SK-N-SH (cell line): ENCODE data around the gene ABCC3. TPM values are rescaled to one million over a fixed set of nuclear protein-coding genes. Genes with fewer than 3 reads are reported as not detected.

Experiments
- CTCF ChIA-PET: fragments of 300-600, 350-600 bp; formaldehyde crosslinking; extraction: SDS; loops from one replicate; lab custom pipeline; 2021; lab: Yijun Ruan, JAX
- POLR2A ChIA-PET: fragments of 350-600 bp; sonication (Branson Sonifier 250); formaldehyde crosslinking; extraction: SDS; loops from one replicate; lab custom pipeline; 2020; ENCODE audit warnings: antibody characterized with exemption, inconsistent platforms; lab: Yijun Ruan, JAX
- DNase-seq: peaks from one replicate; pipeline ENCODE4 v3.0.0; 2012
- H2AFZ ChIP-seq: fragments of 200-600 bp; sonication (generic); 2 replicates; pipeline ENCODE4 v1.8.1; 2016; ENCODE audit warnings: antibody characterized with exemption, mild to moderate bottlenecking, low read depth
- H3F3A ChIP-seq: fragments of 200-600 bp; sonication (generic); replicated peaks from 2 replicates; pipeline ENCODE3; 2016; ENCODE audit warnings: antibody characterized with exemption, mild to moderate bottlenecking; ENCODE audit not compliant: insufficient read depth
- H3K27ac ChIP-seq, 2 experiments: fragments of 200-500 bp in 1 of 2; fragments of 200-600 bp in 1 of 2; sonication (Bioruptor generic) in 1 of 2; sonication (generic), shearing (Covaris generic) in 1 of 2; 2 replicates each; pipeline versions ENCODE4 v1.5.1 to v1.6.1; 2014 to 2016; ENCODE audit warnings: low read depth in 2 of 2, inconsistent platforms in 1 of 2, low read length in 1 of 2, mild to moderate bottlenecking in 1 of 2, mixed read lengths in 1 of 2
- H3K27me3 ChIP-seq: fragments of 200-600 bp; sonication (generic), shearing (Covaris generic); 2 replicates; pipeline ENCODE4 v1.6.1; 2016; ENCODE audit warnings: mixed run types; ENCODE audit not compliant: insufficient read depth
- H3K36me3 ChIP-seq, 2 experiments: fragments of 200-500 bp in 1 of 2; fragments of 200-600 bp in 1 of 2; sonication (Bioruptor generic) in 1 of 2; sonication (generic) in 1 of 2; replicated peaks in 1 of 2; 2 replicates each; pipeline versions ENCODE3 to v1.5.1; 2014 to 2016; ENCODE audit warnings: low read length in 1 of 2, mild to moderate bottlenecking in 1 of 2; ENCODE audit not compliant: insufficient read depth in 2 of 2, control insufficient read depth in 1 of 2
- H3K4me1 ChIP-seq, 2 experiments: fragments of 200-500 bp in 1 of 2; fragments of 200-600 bp in 1 of 2; sonication (Bioruptor generic) in 1 of 2; sonication (generic), shearing (Covaris generic) in 1 of 2; 2 replicates each; pipeline versions ENCODE4 v1.5.1 to v1.6.1; 2014 to 2016; ENCODE audit warnings: low read depth in 1 of 2, low read length in 1 of 2, mixed run types in 1 of 2; ENCODE audit not compliant: insufficient read depth in 2 of 2, control insufficient read depth in 1 of 2
- H3K4me2 ChIP-seq: fragments of 200-600 bp; sonication (generic), shearing (Covaris generic); 2 replicates; pipeline ENCODE4 v1.6.1; 2017; ENCODE audit warnings: mixed run types
- H3K4me3 ChIP-seq, 2 experiments: fragments of 200-500 bp in 1 of 2; fragments of 200-600 bp in 1 of 2; sonication (Bioruptor generic) in 1 of 2; sonication (generic), shearing (Covaris generic) in 1 of 2; 2 replicates each; pipeline versions ENCODE4 v1.5.1 to v1.8.1; 2014 to 2016; ENCODE audit warnings: low read depth in 2 of 2, inconsistent platforms in 1 of 2, low read length in 1 of 2, mild to moderate bottlenecking in 1 of 2, mixed read lengths in 1 of 2, moderate library complexity in 1 of 2
- H3K79me2 ChIP-seq: fragments of 200-600 bp; sonication (generic); 2 replicates; pipeline ENCODE4 v1.8.1; 2017; ENCODE audit warnings: mild to moderate bottlenecking; ENCODE audit not compliant: insufficient read depth
- H3K9ac ChIP-seq: fragments of 200-600 bp; sonication (generic); 2 replicates; pipeline ENCODE4 v1.6.1; 2017; ENCODE audit warnings: mixed run types
- H3K9me2 ChIP-seq: fragments of 200-600 bp; sonication (generic); 2 replicates; pipeline ENCODE4 v1.6.1; 2017; ENCODE audit warnings: mixed run types
- H3K9me3 ChIP-seq: fragments of 200-600 bp; sonication (generic); 2 replicates; pipeline ENCODE4 v1.6.1; 2017; ENCODE audit warnings: mixed run types, mild to moderate bottlenecking, moderate library complexity
- H4K20me1 ChIP-seq: fragments of 200-600 bp; sonication (generic); 2 replicates; pipeline ENCODE4 v1.6.1; 2017; ENCODE audit warnings: mild to moderate bottlenecking, mixed run types; ENCODE audit not compliant: insufficient read depth
- CHD2 ChIP-seq: fragments of 150-350 bp; IDR thresholded peaks from 2 replicates; pipeline ENCODE4 v1.6.1; 2018; ENCODE audit warnings: low read length; ENCODE audit not compliant: partially characterized antibody
- ELF1 ChIP-seq: IDR thresholded peaks from 2 replicates; pipeline ENCODE4 v1.4.0; 2012
- FOSL2 ChIP-seq: IDR thresholded peaks from 2 replicates; pipeline ENCODE4 v1.4.0; 2012; ENCODE audit warnings: low read depth, mild to moderate bottlenecking, moderate library complexity, borderline replicate concordance
- FOXM1 ChIP-seq: IDR thresholded peaks from 2 replicates; pipeline ENCODE4 v1.4.0; 2012; ENCODE audit warnings: low read depth, mild to moderate bottlenecking
- GABPA ChIP-seq: IDR thresholded peaks from 2 replicates; pipeline ENCODE4 v1.4.0; 2012; ENCODE audit warnings: low read depth, mild to moderate bottlenecking
- RAD21 ChIP-seq: IDR thresholded peaks from 2 replicates; pipeline ENCODE4 v1.6.1; 2012; ENCODE audit warnings: mild to moderate bottlenecking, low read length
- RFX5 ChIP-seq: IDR thresholded peaks from 2 replicates; pipeline ENCODE4 v1.6.1; 2012; ENCODE audit warnings: mild to moderate bottlenecking, improper control_type of control experiment, low read length
- RXRA ChIP-seq: IDR thresholded peaks from 2 replicates; pipeline ENCODE4 v1.4.0; 2012; ENCODE audit warnings: low read depth, mild to moderate bottlenecking, borderline replicate concordance
- TAF1 ChIP-seq: IDR thresholded peaks from 2 replicates; pipeline ENCODE4 v1.6.1; 2012; ENCODE audit warnings: low read depth, mild to moderate bottlenecking, low read length, moderate library complexity, borderline replicate concordance
- WGBS: methylation state at CpG from one replicate; pipeline ENCODE4 v1.1.6; 2017; ENCODE audit warnings: low lambda C conversion rate; 5-methylcytosine and 5-hydroxymethylcytosine counted together
- polyA plus RNA-seq, 3 experiments: library from polyadenylated mRNA; depleted of rRNA; stranded (reverse); fragments of >200 nt; gene quantifications; 2 replicates each; pipeline ENCODE4 v1.2.3, GENCODE V29; 2012
- TF ChIP-seq, protein P1 (sequence below): fragments of 150-350 bp; IDR thresholded peaks from 2 replicates; pipeline ENCODE4 v1.6.1; 2016; ENCODE audit warnings: mild to moderate bottlenecking, low read depth, low read length
- TF ChIP-seq, protein P2 (sequence below): fragments of 200-600 bp; sonication (generic); IDR thresholded peaks from 2 replicates; pipeline ENCODE4 v1.6.1; 2017; ENCODE audit warnings: antibody characterized with exemption, mild to moderate bottlenecking, moderate library complexity
- TF ChIP-seq, protein P3 (sequence below): IDR thresholded peaks from 2 replicates; pipeline ENCODE4; 2012
- TF ChIP-seq, protein P4 (sequence below): IDR thresholded peaks from 2 replicates; pipeline ENCODE4 v1.4.0; 2012; ENCODE audit warnings: low read depth
- TF ChIP-seq, protein P5 (sequence below): IDR thresholded peaks from 2 replicates; pipeline ENCODE4 v1.4.0; 2012; ENCODE audit warnings: low read depth, borderline replicate concordance
- TF ChIP-seq, protein P6 (sequence below): fragments of 150-350 bp; IDR thresholded peaks from 2 replicates; pipeline ENCODE4 v1.6.1; 2017; ENCODE audit warnings: antibody characterized with exemption, low read length, low read depth, borderline replicate concordance

The ABCC3 gene
- polyA plus RNA-seq, 1 of the 3 experiments (the other 2 are of a cell fraction), result 185 TPM

DNA sequence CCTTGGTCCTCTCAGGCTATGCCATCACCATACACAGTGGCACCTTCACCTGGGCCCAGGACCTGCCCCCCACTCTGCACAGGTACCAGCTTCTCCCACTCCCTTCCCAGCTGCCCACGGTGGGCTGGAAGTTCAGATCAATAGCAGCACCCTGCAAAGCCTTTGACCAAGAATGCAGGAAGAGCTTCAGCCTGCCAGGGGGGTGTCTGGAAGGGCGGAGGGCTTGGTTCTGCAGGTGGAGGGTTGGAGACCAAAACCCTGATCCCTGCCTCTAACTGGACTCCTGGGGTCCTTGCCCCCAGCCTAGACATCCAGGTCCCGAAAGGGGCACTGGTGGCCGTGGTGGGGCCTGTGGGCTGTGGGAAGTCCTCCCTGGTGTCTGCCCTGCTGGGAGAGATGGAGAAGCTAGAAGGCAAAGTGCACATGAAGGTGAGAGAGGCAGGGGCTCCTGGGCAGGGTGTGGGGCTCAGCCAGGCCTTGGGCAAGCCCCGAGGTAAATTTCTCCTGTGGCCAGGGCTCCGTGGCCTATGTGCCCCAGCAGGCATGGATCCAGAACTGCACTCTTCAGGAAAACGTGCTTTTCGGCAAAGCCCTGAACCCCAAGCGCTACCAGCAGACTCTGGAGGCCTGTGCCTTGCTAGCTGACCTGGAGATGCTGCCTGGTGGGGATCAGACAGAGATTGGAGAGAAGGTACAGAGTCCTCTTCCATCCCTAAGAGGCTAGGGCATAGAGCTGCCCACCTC, 34.3 kb downstream of the ABCC3 start:
- H3K4me2 ChIP-seq, result peak overlapping the region; percentile 42
- H3K79me2 ChIP-seq, result no peaks in the 10 kb centered on the region
- H2AFZ ChIP-seq, result no peak overlapping the region
- TF ChIP-seq GABPA (no peak), CHD2 (no peak), FOXM1 (no peak), FOSL2 (no peak), RFX5 (no peak), TAF1 (no peak), ELF1 (no peak), RAD21 (no peak), RXRA (no peak)
- TF ChIP-seq, protein P1, sequence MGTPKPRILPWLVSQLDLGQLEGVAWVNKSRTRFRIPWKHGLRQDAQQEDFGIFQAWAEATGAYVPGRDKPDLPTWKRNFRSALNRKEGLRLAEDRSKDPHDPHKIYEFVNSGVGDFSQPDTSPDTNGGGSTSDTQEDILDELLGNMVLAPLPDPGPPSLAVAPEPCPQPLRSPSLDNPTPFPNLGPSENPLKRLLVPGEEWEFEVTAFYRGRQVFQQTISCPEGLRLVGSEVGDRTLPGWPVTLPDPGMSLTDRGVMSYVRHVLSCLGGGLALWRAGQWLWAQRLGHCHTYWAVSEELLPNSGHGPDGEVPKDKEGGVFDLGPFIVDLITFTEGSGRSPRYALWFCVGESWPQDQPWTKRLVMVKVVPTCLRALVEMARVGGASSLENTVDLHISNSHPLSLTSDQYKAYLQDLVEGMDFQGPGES, result no peak
- TF ChIP-seq, protein P2, sequence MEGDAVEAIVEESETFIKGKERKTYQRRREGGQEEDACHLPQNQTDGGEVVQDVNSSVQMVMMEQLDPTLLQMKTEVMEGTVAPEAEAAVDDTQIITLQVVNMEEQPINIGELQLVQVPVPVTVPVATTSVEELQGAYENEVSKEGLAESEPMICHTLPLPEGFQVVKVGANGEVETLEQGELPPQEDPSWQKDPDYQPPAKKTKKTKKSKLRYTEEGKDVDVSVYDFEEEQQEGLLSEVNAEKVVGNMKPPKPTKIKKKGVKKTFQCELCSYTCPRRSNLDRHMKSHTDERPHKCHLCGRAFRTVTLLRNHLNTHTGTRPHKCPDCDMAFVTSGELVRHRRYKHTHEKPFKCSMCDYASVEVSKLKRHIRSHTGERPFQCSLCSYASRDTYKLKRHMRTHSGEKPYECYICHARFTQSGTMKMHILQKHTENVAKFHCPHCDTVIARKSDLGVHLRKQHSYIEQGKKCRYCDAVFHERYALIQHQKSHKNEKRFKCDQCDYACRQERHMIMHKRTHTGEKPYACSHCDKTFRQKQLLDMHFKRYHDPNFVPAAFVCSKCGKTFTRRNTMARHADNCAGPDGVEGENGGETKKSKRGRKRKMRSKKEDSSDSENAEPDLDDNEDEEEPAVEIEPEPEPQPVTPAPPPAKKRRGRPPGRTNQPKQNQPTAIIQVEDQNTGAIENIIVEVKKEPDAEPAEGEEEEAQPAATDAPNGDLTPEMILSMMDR, result no peak
- TF ChIP-seq, protein P3, sequence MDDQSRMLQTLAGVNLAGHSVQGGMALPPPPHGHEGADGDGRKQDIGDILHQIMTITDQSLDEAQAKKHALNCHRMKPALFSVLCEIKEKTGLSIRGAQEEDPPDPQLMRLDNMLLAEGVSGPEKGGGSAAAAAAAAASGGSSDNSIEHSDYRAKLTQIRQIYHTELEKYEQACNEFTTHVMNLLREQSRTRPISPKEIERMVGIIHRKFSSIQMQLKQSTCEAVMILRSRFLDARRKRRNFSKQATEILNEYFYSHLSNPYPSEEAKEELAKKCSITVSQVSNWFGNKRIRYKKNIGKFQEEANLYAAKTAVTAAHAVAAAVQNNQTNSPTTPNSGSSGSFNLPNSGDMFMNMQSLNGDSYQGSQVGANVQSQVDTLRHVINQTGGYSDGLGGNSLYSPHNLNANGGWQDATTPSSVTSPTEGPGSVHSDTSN, result no peak
- TF ChIP-seq, protein P4, sequence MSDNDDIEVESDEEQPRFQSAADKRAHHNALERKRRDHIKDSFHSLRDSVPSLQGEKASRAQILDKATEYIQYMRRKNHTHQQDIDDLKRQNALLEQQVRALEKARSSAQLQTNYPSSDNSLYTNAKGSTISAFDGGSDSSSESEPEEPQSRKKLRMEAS, result no peak
- TF ChIP-seq, protein P5, sequence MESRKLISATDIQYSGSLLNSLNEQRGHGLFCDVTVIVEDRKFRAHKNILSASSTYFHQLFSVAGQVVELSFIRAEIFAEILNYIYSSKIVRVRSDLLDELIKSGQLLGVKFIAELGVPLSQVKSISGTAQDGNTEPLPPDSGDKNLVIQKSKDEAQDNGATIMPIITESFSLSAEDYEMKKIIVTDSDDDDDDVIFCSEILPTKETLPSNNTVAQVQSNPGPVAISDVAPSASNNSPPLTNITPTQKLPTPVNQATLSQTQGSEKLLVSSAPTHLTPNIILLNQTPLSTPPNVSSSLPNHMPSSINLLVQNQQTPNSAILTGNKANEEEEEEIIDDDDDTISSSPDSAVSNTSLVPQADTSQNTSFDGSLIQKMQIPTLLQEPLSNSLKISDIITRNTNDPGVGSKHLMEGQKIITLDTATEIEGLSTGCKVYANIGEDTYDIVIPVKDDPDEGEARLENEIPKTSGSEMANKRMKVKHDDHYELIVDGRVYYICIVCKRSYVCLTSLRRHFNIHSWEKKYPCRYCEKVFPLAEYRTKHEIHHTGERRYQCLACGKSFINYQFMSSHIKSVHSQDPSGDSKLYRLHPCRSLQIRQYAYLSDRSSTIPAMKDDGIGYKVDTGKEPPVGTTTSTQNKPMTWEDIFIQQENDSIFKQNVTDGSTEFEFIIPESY, result no peak
- TF ChIP-seq, protein P6, sequence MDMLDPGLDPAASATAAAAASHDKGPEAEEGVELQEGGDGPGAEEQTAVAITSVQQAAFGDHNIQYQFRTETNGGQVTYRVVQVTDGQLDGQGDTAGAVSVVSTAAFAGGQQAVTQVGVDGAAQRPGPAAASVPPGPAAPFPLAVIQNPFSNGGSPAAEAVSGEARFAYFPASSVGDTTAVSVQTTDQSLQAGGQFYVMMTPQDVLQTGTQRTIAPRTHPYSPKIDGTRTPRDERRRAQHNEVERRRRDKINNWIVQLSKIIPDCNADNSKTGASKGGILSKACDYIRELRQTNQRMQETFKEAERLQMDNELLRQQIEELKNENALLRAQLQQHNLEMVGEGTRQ, result no peak
- no peaks in the 10 kb centered on the region for H3K9me2 ChIP-seq
- H3K4me1 ChIP-seq, result peaks cover 0 to 31% of the 10 kb centered on the region in 2 experiments; a peak in 3 of 4 replicates
- peaks cover 15% of the 10 kb centered on the region for H3F3A ChIP-seq
- POLR2A ChIA-PET, result no interaction called here
- H4K20me1 ChIP-seq, result no peaks in the 10 kb centered on the region
- peaks cover 4 to 19% of the 10 kb centered on the region in 2 experiments for H3K36me3 ChIP-seq
- 86% methylated on average over 9 of the region's 9 CpGs for WGBS
- CTCF ChIA-PET, result interaction anchor here (0.8 to 13.1 kb wide), 12 partner anchors 9 to 122 kb away, joined by 3 to 130 read pairs (median 4); partner anchors contain the start of gene SPATA20
- peak overlapping the region; percentile 40; the same call in 1 of the 2 replicates for H3K9ac ChIP-seq
- H3K4me3 ChIP-seq, result no peak overlapping the region
- no peaks in the 10 kb centered on the region for H3K9me3 ChIP-seq
- no peaks in the 10 kb centered on the region for H3K27me3 ChIP-seq
- peak overlapping the region in 1 of 2 experiments; percentile 42; a peak in 2 of 4 replicates for H3K27ac ChIP-seq
- DNase-seq, result no peak
